Effector CD4-positive, alpha-beta T cell (primary cell): ENCODE results near the gene MT1M.
"Not testable (repeated sequence)": the region's sequence is repeated elsewhere in the genome, so short reads cannot be mapped to it uniquely, and the experiment has no call there.

Experiments
- DNase-seq: peaks from one replicate; pipeline ENCODE4 v3.0.0-alpha.2; 2020

MT1M gene

DNA sequence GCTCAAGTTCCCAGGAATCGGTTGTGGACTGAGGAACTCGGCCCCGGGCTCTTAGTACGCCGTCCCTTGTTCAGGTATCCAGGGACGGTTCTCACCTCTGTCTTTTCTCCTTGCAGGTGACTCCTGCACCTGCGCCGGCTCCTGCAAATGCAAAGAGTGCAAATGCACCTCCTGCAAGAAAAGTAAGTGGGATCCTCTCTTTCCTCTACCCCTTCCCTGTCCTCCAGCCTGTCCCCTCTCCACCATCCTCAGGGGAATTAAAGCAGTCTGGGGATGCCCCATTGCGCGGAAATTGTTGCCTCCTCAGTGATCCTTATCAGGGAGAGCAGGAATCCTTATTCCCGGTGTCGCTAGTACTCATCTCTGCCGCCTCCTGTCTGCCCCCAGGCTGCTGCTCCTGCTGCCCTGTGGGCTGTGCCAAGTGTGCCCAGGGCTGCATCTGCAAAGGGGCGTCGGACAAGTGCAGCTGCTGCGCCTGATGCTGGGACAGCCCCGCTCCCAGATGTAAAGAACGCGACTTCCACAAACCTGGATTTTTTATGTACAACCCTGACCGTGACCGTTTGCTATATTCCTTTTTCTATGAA, 23.5 kb upstream of the MT1M start:
- no peak for DNase-seq

DNA sequence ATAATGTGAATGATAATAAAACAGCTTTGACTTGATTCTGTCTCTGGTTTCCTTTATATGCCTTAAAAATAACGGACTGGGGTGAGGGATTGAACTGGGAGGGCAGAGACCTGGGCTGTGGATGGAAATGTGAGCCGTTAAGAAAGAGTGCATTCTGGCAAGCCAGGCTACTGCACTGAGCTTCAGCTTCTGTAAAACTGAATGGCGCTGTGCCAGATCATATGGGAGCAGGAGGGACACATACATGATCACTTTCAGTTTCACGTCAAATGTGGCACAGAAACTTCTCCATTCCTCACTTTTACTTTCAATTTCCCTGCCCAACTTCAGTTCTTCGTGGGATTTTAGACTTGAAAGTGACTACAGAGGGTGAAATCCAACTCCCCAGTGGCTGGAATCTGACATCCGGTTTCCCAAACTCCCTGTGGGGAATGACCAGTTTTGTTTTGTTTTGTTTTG, 23.0 kb upstream of the MT1M start:
- peak; percentile 67 for DNase-seq

GRCh38 chr16:56610017-56610608, 22.3 kb upstream of the MT1M start:
- DNase-seq, result peak; percentile 60

DNA sequence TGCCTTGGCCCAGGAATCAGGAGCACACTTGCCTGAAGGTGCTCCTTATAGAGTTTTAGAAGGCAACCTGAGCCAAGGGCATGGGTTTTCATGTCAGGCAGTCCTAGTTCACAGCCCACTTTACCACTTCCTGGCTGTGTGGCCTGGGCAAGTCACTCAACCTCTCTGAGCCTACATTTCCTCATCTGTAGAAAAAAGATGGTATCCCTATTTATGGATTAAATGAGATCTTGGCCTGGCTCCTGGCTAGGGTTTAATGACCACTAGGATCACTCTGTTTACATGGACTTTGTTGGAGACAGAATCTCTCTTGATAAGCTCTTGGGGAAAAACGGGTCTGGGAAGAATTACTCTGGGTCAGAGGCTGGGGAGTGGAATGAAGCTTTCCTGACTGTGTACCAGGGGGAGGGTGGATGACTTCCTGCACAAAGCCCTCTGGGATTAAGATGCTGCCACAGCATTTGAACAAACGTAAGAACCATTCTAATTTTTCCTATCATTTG, 21.8 kb upstream of the MT1M start:
- DNase-seq, result no peak

DNA sequence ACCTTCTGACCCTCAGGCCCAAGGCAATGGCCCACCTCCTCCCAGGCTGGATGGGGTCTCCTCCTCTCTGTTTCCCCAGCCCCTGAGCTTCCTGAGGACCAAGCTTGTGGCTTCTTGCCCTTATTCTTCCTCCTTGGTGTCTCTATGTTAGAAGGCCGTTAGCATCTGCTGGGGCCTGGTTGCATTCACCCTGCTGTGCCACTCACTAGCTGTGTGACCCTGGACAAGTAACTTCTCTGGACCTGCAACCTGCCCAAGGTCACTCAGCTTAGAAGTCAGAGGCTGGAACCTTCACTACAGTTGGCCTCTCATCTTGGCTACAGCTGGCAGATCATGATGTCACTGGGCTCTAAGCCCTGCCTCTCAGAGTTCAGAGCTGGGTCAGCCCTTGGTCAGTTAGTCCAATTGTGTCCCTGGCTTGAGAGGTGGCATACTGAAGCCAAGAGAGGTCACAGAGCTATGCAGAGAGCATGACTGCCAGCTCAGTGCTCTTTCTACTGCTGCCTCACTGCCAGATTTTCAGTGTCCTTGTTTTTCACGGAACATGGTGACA, 21.1 kb upstream of the MT1M start:
- no peak for DNase-seq

GRCh38 chr16:56613706-56614105, 18.8 kb upstream of the MT1M start:
- no peak for DNase-seq

DNA sequence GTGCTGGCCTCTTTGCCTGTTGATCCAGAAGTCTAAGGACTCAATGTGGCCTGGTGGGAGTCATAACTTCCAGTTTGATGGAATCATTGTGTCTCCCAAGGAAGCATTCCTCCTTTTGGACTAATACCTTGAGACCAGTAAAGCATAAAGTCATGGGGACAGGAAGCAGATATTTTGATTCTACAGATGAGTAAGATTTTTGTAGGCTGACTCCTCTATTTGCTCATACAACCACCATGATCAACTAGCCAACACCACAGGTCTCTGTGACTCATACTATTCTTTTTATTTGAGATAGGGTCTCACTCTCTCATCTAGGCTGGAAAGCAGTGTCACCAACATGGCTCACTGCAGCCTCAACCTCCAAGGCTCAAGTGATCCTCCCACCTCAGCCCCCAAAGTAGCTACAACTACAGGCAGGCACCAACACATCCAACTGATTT, 17.9 kb upstream of the MT1M start:
- DNase-seq, result no peak

DNA sequence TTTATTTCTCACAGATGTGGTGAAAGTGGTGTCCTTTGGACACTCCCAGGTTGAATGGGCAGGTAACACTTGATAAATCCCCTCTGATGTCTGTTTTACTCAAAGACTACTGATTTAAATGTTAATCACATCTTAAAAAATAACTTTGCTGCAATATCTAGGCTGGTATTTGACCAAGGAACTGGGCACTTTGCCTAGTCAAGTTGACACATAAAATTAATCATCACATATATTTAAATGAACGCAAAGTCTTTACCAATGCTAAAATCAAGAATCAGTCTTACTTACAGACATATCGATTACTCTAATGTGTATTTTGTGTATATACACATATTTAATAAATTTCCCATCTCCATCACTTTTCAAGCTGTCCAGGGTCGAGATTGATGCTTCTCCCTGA, 17.1 kb upstream of the MT1M start:
- no peak for DNase-seq

DNA sequence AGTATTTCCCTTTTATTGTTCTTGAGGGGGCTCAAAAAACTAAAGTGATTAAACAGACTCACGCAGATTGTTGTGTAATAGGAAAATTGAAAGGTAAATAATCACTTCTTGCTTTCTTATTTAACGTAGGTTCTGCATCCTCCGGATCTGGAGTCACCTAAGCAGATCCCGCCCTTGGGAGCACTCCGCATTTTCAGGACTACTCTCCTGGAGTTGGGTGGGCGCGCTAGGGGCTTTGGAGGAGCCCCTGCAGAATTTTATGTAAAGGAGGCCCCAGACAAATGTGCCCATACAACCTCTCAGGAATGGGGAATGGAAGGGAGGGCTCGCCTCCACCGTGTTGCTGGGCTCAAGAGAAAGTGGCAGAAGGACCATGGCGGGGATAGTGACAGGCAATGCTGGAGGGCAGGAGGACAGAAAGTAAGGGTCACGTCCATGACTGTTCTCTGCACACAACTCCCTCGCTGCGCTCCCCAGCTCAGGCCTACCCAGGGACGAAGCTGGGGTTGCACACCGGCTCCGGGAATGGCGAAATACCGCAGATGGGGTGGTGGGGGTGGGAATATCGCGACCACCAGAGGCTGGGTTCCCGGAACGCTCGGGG, 15.7 kb upstream of the MT1M start:
- DNase-seq, result no peak

GRCh38 chr16:56617212-56618085, 15.0 kb upstream of the MT1M start:
- DNase-seq, result peak; percentile 47

DNA sequence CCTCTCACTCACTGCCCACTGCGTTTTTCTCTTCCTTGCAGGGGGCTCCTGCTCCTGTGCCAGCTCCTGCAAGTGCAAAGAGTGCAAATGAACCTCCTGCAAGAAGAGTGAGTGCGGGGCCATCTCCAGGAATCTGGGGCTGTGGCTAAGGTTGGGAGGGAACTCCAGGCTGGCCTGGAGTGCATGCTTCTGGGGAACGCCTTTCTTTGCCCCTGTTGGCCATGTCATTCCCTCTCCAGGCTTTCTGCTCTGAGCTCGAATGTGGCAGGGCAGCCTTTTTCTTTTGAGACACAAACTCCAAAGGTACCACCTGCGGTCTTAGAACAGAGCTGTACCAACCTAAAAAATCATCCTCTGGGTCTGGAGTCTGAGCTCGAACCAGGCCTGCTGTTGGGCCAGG, 14.3 kb upstream of the MT1M start:
- DNase-seq, result no peak

DNA sequence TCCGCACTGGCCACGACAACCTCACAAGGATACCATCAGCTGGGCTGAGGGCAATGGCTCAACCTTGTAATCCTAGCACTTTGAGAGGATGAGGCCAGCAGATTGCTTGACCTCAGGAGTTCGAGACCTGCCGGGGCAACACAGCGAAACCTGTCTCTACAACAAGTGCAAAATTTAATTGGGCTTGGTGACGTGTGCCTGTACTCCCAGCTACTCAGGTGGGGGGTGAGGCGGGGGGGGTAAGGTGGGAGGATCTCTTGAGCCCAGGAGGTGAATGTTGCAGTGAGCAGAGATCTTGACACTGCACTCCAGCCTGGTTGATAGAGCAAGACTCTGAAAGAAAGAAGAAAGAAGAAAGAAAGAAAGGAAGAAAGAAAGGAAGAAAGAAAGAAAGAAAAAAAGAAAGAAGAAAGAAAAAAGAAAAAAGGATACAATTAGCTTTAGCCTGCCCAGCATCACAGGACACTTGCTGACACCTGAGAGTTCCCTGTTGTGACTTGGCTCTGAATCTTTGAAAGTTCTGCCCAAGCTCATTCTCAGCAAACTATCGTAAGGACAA, 12.0 kb upstream of the MT1M start:
- no peak for DNase-seq

DNA sequence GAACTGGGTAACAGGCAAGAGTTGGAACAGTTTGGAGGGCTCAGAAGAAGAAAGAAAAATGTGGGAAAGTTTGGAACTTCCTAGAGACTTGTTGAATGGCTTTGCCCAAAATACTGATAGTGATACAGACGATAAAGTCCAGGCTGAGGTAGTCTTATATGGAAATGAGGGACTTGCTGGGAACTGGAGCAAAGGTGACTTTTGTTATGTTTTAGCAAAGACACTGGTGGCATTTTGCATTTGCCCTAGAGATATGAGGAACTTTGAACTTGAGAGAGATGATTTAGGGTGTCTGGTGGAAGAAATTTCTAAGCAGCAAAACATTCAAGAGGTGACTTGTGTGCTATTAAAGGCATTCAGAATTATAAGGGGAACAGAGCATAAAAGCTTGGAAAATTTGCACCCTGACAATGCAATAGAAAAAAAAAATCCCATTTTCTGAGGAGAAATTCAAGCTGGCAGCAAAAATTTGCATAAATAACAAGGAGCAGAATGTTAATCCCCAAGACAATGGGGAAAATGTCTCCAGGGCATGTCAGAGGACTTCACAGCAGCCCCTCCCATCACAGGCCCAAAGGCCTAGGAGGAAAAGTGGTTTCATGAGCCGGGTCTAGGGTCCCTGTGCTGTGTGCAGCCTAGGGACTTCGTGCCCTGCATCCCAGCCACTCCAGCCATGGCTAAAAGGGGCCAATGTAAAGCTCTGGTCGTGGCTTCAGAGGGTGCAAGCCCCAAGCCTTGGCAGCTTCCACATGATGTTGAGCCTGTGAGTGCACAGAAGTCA, 10.6 kb upstream of the MT1M start:
- not testable (repeated sequence) for DNase-seq

- not testable (repeated sequence) for DNase-seq
Observed at GRCh38 chr16:56623184-56623583, 9.3 kb upstream of the MT1M start.

- DNase-seq, result no peak
Observed at GRCh38 chr16:56623637-56624036, 8.8 kb upstream of the MT1M start.

- peak; percentile 18 for DNase-seq
Observed at GRCh38 chr16:56625140-56625942, 7.1 kb upstream of the MT1M start, which contains the start of gene MT1E. Gene MT1E (plus strand): TSS chr16:56625781. CDS start chr16:56625852, 71 bp downstream.

DNA sequence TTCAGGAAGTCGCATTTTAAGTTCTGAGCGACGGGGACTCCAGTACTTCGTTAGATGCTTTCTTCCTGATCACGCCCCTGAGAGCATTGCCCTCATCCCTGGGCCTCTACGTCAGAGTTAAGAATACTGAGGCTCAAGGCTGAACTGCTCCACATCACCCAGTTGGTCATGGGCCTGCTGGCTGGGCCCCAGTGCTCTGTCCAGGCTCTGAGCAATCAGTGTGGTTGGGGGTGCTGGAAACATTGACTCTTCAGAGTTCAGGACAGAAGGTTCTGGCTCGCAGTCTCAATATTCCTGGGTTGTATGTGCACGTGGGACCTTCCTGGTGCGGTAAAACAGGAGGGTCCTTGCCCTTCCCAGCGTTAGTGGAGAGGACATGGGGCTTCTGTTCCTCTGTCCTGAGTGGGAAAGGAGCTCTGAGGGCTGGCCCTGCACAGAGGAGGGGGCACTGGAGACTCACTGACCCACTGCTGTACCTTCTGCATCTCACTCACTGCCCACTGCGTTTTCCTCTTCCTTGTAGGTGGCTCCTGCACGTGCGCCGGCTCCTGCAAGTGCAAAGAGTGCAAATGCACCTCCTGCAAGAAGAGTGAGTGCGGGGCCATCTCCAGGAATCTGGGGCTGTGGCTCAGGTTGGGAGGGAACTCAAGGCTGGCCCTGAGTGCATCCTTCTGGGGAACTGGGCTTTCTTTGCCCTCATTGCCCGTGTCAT, 6.4 kb upstream of the MT1M start:
- no peak for DNase-seq

- DNase-seq, result no peak
Observed at GRCh38 chr16:56626685-56627084, 5.8 kb upstream of the MT1M start.

DNA sequence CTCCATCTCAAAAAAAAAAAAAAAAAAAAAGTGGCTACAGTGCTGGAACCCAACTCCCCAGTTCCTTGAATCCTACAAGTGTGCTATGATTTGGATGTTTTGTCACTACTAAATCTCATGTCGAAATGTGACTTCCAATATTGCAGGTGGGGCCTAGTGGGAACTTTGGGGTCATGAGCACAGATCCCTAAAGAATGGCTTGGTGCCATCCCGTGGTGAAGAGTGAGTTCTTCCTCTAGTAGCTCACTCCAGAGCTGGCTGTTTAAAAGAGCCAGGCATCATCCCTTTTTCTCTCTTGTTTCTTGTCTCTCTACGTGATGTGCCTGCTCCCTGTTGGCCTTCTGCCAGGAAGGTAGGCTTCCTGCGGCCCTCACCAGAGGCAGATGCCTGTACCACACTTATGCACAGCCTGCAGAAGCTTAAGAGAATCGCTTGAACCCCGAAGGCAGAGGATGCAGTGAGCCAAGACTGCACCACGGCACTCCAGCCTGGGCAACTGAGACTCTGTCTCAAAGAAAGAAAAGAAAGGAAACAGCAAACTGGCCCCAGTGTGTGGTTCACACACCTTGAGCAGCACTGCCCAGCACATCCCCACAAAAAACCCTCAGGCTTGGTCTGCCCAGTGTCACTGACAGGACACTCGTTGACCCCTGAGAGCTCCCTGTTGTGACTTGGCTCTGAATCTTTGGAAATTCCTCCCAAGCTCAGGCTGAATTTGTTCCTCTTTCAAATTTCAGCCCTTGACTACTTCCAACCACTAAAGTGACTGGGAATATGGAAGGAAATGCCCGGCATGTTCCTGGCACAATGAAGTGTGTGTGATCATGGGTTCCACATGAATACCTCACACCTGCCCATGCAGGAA, 3.7 kb upstream of the MT1M start:
- DNase-seq, result no peak
